Spleen (tissue), 7 donors: ENCODE measurements around the gene SYCN.

ENCODE experiments used
- CTCF ChIP-seq, 11 experiments: fragments of 200-600 bp in 7 of 11; fragments of 450-650 bp in 4 of 11; sonication (generic) in 4 of 11; IDR thresholded peaks in 8 of 11; conservative IDR thresholded peaks in 3 of 11; 1 replicate in 7 of 11; 2 replicates in 4 of 11; pipeline versions ENCODE4 v1.4.0 to v1.8.0; 2016 to 2021; ENCODE audit warnings: antibody characterized with exemption in 11 of 11, inconsistent platforms in 4 of 11, mild to moderate bottlenecking in 1 of 11
- POLR2A ChIP-seq, 3 donors: fragments of 450-650 bp; IDR thresholded peaks; one replicate each; pipeline ENCODE4 v1.5.1; 2017; ENCODE audit warnings: antibody characterized with exemption in 3 of 3, mild to moderate bottlenecking in 1 of 3
- POLR2AphosphoS5 ChIP-seq, 3 donors: sonication (generic); formaldehyde crosslinking; IDR thresholded peaks; one replicate each; pipeline ENCODE4 v1.5.1; 2017; ENCODE audit warnings: antibody characterized with exemption in 3 of 3
- donor health status: DM: no; HTN: no; CAD: no; lungs with moderate emphysema.
- donor health status: DM: no; HTN: no; CAD: no.
- donor health status: DM: no; HTN: no; CAD: no.

DNA sequence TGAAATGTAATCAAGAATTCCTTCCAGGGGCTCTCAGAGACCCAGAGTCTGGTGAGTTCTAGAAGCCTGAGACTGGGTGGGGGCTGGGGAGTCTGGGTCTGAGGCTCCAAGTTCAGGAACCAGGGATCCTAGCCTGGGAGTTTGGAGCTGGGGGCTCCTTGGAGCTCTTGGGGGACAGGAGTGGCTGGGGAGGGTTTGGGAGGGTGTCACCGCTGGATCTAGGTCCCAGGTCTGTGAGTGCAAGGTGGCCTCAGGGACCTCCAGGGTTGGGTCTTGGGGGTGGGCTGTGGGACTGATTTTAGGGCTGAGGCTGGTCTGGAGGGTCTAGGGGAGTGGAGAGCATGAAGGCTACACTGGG lies 1.1 kb downstream of the SYCN start:
- no peak for TF ChIP-seq CTCF (IDR thresholded peaks at IDR 0.05 in 8 of 11, conservative IDR thresholded peaks at IDR 0.05 in 3 of 11)
- TF ChIP-seq POLR2A (IDR thresholded peaks at IDR 0.05), result no peak
- TF ChIP-seq POLR2AphosphoS5 (IDR thresholded peaks at IDR 0.05), result no peak
